ENCODE results near the gene SLC66A2. TPM values are rescaled to one million over a fixed set of nuclear protein-coding genes. Genes with fewer than 3 reads are reported as not detected.

SLC66A2 gene
- total and polyA plus RNA-seq, 10 of the 15 experiments (the other 5 are each of a cell fraction or from before 2014, with no cell fraction given) = 0.69 to 42.5 (median 14.8) TPM

DNA sequence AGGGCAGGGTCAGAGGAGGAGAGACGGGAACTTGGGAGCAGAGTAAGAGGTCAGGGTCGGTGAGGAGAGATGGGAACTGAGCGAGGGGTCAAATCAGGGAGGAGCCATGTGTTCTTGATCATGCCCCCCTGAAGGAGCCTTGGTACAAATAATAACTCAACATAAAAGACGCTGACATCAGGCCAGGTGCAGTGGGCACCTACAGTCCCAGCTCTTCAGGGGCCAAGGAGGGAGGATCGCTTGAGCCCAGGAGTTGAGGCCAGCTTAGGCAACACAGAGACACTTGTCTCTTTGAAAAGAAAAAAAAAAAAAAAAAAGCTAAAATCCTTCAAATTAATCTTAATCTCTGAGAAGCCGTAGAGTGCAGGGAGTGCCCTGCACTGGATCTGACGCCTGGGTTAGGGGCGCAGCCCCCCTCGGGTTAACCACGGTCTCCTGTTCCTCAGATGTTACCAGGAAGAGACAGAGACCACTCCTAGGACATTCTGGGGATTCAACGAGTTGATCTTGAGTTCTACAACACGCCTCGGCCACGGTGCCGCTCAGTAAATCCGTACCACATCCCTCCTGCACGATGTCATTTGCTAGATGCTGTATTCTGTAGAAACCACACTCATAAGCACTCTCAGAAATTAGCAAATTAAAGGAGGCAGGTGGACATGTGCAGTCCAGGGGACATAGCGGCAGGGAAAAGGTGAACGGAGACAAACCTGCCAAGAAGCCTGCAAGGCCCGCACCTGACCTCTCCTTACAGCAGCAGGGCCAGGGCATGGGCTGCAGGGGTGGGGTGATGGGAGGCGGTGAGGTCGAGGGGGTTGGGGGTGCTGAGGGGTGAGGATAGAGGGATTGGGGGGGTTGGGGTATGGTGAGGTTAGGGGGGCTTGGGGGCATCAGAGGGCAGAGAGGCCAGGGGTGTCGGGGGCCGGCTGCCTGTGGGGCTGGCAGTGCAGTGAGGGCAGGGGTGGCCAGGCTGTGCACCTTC is 29.2 kb downstream of the SLC66A2 start:
- ChIA-PET RAD21 (ENCODE audit: unreplicated experiment) (no interaction called here), SMC1A (ENCODE audit: uncharacterized antibody, unreplicated experiment) (interaction anchor here (0.6 kb wide), 1 partner anchor 42 kb away, joined by 3 read pairs; no protein-coding TSS in a partner anchor), POLR2A (no interaction called here), CTCF (no interaction called here)
- no peaks in the 10 kb centered on the region for H3K4me1 ChIP-seq (ENCODE audit: control insufficient read depth, insufficient read depth, low read length)
- no peak for DNase-seq (ENCODE audit: low read depth, low spot score)
- no peaks in the 10 kb centered on the region for H4K20me1 ChIP-seq (ENCODE audit: control insufficient read depth, insufficient read depth)
- H3K9ac ChIP-seq (ENCODE audit: control insufficient read depth, insufficient read depth, low read length) = no peak overlapping the region
- BruUV-seq (replicated peaks) = no TSS peak
- no peak overlapping the region for H2AFZ ChIP-seq (ENCODE audit: control insufficient read depth, low read depth, low read length)
- peaks cover 0 to 14% of the 10 kb centered on the region in 2 experiments; a peak in 3 of 4 replicates for H3K36me3 ChIP-seq (ENCODE audit: control insufficient read depth in 2 of 2, insufficient read depth in 2 of 2, low read length in 1 of 2)
- TF ChIP-seq ATF2 (IDR thresholded peaks at IDR 0.05; ENCODE audit: low read length) = no peak
- no peak for TF ChIP-seq ZNF384 (IDR thresholded peaks at IDR 0.05; ENCODE audit: borderline replicate concordance, low read depth, low read length)
- no peak for TF ChIP-seq SIX5 (IDR thresholded peaks at IDR 0.05; ENCODE audit: low read depth, low read length, severe bottlenecking)
- no peak for TF ChIP-seq RELB (IDR thresholded peaks at IDR 0.05; ENCODE audit: low read depth)
- no peak for TF ChIP-seq HCFC1 (IDR thresholded peaks at IDR 0.05; ENCODE audit: low read length)
- TF ChIP-seq PAX8 (IDR thresholded peaks at IDR 0.05) = no peak
- no peak for TF ChIP-seq NR2C2 (IDR thresholded peaks at IDR 0.05; ENCODE audit: borderline replicate concordance, control insufficient read depth, insufficient read length, low read depth)
- TF ChIP-seq CREB1 (IDR thresholded peaks at IDR 0.05; ENCODE audit: low read depth) = no peak
- no peak for TF ChIP-seq HDAC6 (IDR thresholded peaks at IDR 0.05; ENCODE audit: unreplicated experiment)
- no peak for TF ChIP-seq RAD21 (IDR thresholded peaks at IDR 0.05; ENCODE audit: insufficient read depth, low read depth, low read length)
- TF ChIP-seq SRF (IDR thresholded peaks at IDR 0.05; ENCODE audit: low read depth in 2 of 2, low read length in 2 of 2) = no peak
- no peak for TF ChIP-seq KDM1A (IDR thresholded peaks at IDR 0.05; ENCODE audit: borderline replicate concordance)
- no peak for TF ChIP-seq POLR2A (IDR thresholded peaks at IDR 0.05; ENCODE audit: low read depth, low read length)
- no peak for TF ChIP-seq CHD2 (IDR thresholded peaks at IDR 0.05; ENCODE audit: borderline replicate concordance, low read depth, low read length)
- TF ChIP-seq MXI1 (IDR thresholded peaks at IDR 0.05; ENCODE audit: low read depth, low read length) = no peak
- TF ChIP-seq MLLT1 (IDR thresholded peaks at IDR 0.05) = no peak
- no peak for TF ChIP-seq EGR1 (IDR thresholded peaks at IDR 0.05; ENCODE audit: borderline replicate concordance in 1 of 2, low read depth in 2 of 2, low read length in 2 of 2)
- TF ChIP-seq ZNF217 (IDR thresholded peaks at IDR 0.05) = no peak
- no peak for TF ChIP-seq PML (IDR thresholded peaks at IDR 0.05; ENCODE audit: low read length)
- TF ChIP-seq RFX5 (IDR thresholded peaks at IDR 0.05; ENCODE audit: low read depth, low read length) = no peak
- WGBS (ENCODE audit: insufficient coverage, insufficient replicate concordance, low lambda C conversion rate, missing lambda C conversion rate) = 98% methylated on average over 20 of the region's 24 CpGs
- no peak overlapping the region for H3K27ac ChIP-seq (ENCODE audit: control insufficient read depth, insufficient read depth)
- no peak overlapping the region for H3K4me2 ChIP-seq (ENCODE audit: control insufficient read depth, insufficient read depth)
- no peak overlapping the region for H3K4me3 ChIP-seq
- H3K9me3 ChIP-seq (replicated peaks; ENCODE audit: control insufficient read depth, insufficient read depth, low read length) = peaks cover 7% of the 10 kb centered on the region; the same call in 2 of the 3 replicates
- ATAC-seq = no peak
- no peaks in the 10 kb centered on the region for H3K27me3 ChIP-seq (replicated peaks in 1 of 2; ENCODE audit: control insufficient read depth in 2 of 2, insufficient read depth in 2 of 2, low read length in 1 of 2)
- H3K79me2 ChIP-seq (ENCODE audit: control insufficient read depth, insufficient read depth, low read length) = no peaks in the 10 kb centered on the region
- in situ Hi-C loops (cut with MboI) = no loop called here
- FAIRE-seq = no peak
- intact Hi-C loops (cut with micrococcal nuclease; ENCODE audit: unreplicated experiment) = no loop called here

Measured in GM12878 (cell line).